Astrocyte (in vitro differentiated cells and primary cell): ENCODE measurements around the gene ABCC9. TPM values are rescaled to one million over a fixed set of nuclear protein-coding genes. Genes with fewer than 3 reads are reported as not detected.

Source experiments
- DNase-seq: peaks from one replicate; pipeline ENCODE4 v3.0.0-alpha.2; 2010; ENCODE audit warnings: low read depth
- FAIRE-seq: peaks from 2 replicates; lab custom pipeline; 2011; peaks lifted over from hg19 to GRCh38; lab: Jason Lieb, UNC
- H2AFZ ChIP-seq: 2 replicates; pipeline ENCODE4 v1.6.0; 2012; ENCODE audit warnings: low read depth, low read length, inconsistent platforms
- H3K27ac ChIP-seq: 2 replicates; pipeline ENCODE4 v1.5.1; 2011; ENCODE audit warnings: low read depth, low read length, inconsistent platforms
- H3K27me3 ChIP-seq: 2 replicates; pipeline ENCODE4 v1.6.0; 2011; ENCODE audit warnings: low read length, inconsistent platforms; ENCODE audit not compliant: insufficient read depth
- H3K36me3 ChIP-seq: 2 replicates; pipeline ENCODE4 v1.5.1; 2011; ENCODE audit warnings: low read length, inconsistent platforms; ENCODE audit not compliant: insufficient read depth
- H3K4me1 ChIP-seq: 2 replicates; pipeline ENCODE4 v1.5.1; 2011; ENCODE audit warnings: low read length, inconsistent platforms; ENCODE audit not compliant: insufficient read depth
- H3K4me2 ChIP-seq: 2 replicates; pipeline ENCODE4 v1.6.0; 2012; ENCODE audit warnings: low read length, inconsistent platforms
- H3K4me3 ChIP-seq: 2 replicates; pipeline ENCODE4 v1.5.1; 2011; ENCODE audit warnings: low read depth, mild to moderate bottlenecking, low read length, inconsistent platforms; ENCODE audit not compliant: insufficient read depth
- H3K79me2 ChIP-seq: 2 replicates; pipeline ENCODE4 v1.6.0; 2012; ENCODE audit warnings: mild to moderate bottlenecking, low read length, inconsistent platforms; ENCODE audit not compliant: insufficient read depth
- H3K9ac ChIP-seq: 2 replicates; pipeline ENCODE4 v1.6.0; 2012; ENCODE audit warnings: mild to moderate bottlenecking, low read length, inconsistent platforms
- H3K9me3 ChIP-seq: 2 replicates; pipeline ENCODE4 v1.5.1; 2012; ENCODE audit warnings: low read depth, mild to moderate bottlenecking, low read length, inconsistent platforms; ENCODE audit not compliant: insufficient read depth
- H4K20me1 ChIP-seq: 2 replicates; pipeline ENCODE4 v1.6.0; 2012; ENCODE audit warnings: low read length, inconsistent platforms; ENCODE audit not compliant: insufficient read depth
- H3K27ac Mint-ChIP-seq: one replicate; pipeline ENCODE4 v1.8.0; 2021; ENCODE audit warnings: mild to moderate bottlenecking, mixed read lengths; ENCODE audit not compliant: unreplicated experiment
- H3K27me3 Mint-ChIP-seq: one replicate; pipeline ENCODE4 v1.8.0; 2021; ENCODE audit warnings: low read depth, mixed read lengths; ENCODE audit not compliant: unreplicated experiment
- H3K36me3 Mint-ChIP-seq: one replicate; pipeline ENCODE4 v1.8.0; 2021; ENCODE audit warnings: low read depth, mixed read lengths; ENCODE audit not compliant: unreplicated experiment
- H3K4me1 Mint-ChIP-seq: one replicate; pipeline ENCODE4 v1.8.0; 2021; ENCODE audit warnings: low read depth, mixed read lengths; ENCODE audit not compliant: unreplicated experiment
- H3K4me3 Mint-ChIP-seq: one replicate; pipeline ENCODE4 v1.8.0; 2021; ENCODE audit warnings: mild to moderate bottlenecking, moderate library complexity, mixed read lengths; ENCODE audit not compliant: unreplicated experiment
- H3K9me3 Mint-ChIP-seq: one replicate; pipeline ENCODE4 v1.8.0; 2021; ENCODE audit warnings: mild to moderate bottlenecking, mixed read lengths; ENCODE audit not compliant: unreplicated experiment
- EZH2 ChIP-seq: IDR thresholded peaks from 2 replicates; pipeline ENCODE4 v1.6.1; 2012; ENCODE audit warnings: mild to moderate bottlenecking, low read length, inconsistent platforms; ENCODE audit not compliant: insufficient read depth
- total RNA-seq: library from RNA; stranded (reverse); gene quantifications from 2 replicates; pipeline ENCODE4 v1.2.1, GENCODE V29; 2021
- TF ChIP-seq, protein P1 (sequence below): IDR thresholded peaks from 2 replicates; pipeline ENCODE4 v1.5.1; 2011; ENCODE audit warnings: low read depth, mild to moderate bottlenecking, inconsistent platforms, low read length, moderate library complexity; ENCODE audit not compliant: insufficient read depth

The ABCC9 gene
- total RNA-seq, 1 donor from 2014 or later: 0.36 TPM

DNA sequence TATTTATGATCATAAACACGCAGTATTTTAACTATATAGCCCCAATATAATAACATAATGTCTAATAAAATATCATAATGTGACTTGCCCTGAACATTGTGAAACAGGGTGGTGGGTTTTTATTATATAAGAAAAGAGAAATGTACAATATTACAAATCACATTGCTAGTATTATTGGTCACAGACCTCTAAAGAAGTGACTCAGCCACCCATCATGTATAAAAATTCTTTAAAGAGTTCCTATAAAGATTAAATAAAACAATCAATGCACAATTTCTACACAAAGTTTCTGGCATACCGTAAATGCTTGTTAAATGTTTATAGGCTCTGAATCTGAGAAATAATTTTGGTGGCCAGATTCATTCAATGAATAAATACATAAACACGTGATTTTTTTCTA lies 28.9 kb downstream of the ABCC9 start:
- no peaks in the 10 kb centered on the region for H3K27me3 Mint-ChIP-seq
- H3K4me1 Mint-ChIP-seq: no peaks in the 10 kb centered on the region
- Histone ChIP-seq H4K20me1 (no peaks in the 10 kb centered on the region), H3K79me2 (no peaks in the 10 kb centered on the region), H3K27me3 (no peaks in the 10 kb centered on the region), H3K4me1 (peaks cover 5% of the 10 kb centered on the region), H3K4me3 (no peak overlapping the region), H3K4me2 (peak overlapping the region; percentile 37), H2AFZ (no peak overlapping the region), H3K9ac (no peak overlapping the region), H3K27ac (no peak overlapping the region), H3K9me3 (no peaks in the 10 kb centered on the region), H3K36me3 (no peaks in the 10 kb centered on the region)
- DNase-seq (peak; percentile 32), FAIRE-seq (no peak)
- no peak overlapping the region for H3K4me3 Mint-ChIP-seq
- TF ChIP-seq, protein P1, sequence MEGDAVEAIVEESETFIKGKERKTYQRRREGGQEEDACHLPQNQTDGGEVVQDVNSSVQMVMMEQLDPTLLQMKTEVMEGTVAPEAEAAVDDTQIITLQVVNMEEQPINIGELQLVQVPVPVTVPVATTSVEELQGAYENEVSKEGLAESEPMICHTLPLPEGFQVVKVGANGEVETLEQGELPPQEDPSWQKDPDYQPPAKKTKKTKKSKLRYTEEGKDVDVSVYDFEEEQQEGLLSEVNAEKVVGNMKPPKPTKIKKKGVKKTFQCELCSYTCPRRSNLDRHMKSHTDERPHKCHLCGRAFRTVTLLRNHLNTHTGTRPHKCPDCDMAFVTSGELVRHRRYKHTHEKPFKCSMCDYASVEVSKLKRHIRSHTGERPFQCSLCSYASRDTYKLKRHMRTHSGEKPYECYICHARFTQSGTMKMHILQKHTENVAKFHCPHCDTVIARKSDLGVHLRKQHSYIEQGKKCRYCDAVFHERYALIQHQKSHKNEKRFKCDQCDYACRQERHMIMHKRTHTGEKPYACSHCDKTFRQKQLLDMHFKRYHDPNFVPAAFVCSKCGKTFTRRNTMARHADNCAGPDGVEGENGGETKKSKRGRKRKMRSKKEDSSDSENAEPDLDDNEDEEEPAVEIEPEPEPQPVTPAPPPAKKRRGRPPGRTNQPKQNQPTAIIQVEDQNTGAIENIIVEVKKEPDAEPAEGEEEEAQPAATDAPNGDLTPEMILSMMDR: no peak
- no peak for TF ChIP-seq EZH2
- H3K9me3 Mint-ChIP-seq: no peaks in the 10 kb centered on the region
- H3K27ac Mint-ChIP-seq: no peak overlapping the region
- no peaks in the 10 kb centered on the region for H3K36me3 Mint-ChIP-seq

- H4K20me1 ChIP-seq: no peaks in the 10 kb centered on the region
- no peak overlapping the region for H3K9ac ChIP-seq
- Mint-ChIP-seq H3K36me3 (no peaks in the 10 kb centered on the region), H3K9me3 (no peaks in the 10 kb centered on the region), H3K4me3 (no peak overlapping the region), H3K4me1 (no peaks in the 10 kb centered on the region), H3K27me3 (no peaks in the 10 kb centered on the region), H3K27ac (no peak overlapping the region)
- FAIRE-seq (peak; percentile 29), DNase-seq (no peak)
- peak overlapping the region; percentile 37 for H3K4me2 ChIP-seq
- no peak for TF ChIP-seq EZH2
- TF ChIP-seq, protein P1: no peak
- H3K9me3 ChIP-seq: no peaks in the 10 kb centered on the region
- peaks cover 5% of the 10 kb centered on the region for H3K4me1 ChIP-seq
- H3K36me3 ChIP-seq: no peaks in the 10 kb centered on the region
- H3K4me3 ChIP-seq: no peak overlapping the region
- no peak overlapping the region for H3K27ac ChIP-seq
- no peaks in the 10 kb centered on the region for H3K79me2 ChIP-seq
- no peaks in the 10 kb centered on the region for H3K27me3 ChIP-seq
- peak overlapping the region; percentile 38 for H2AFZ ChIP-seq
Observed at GRCh38 chr12:21911832-21912231, 29.4 kb downstream of the ABCC9 start.

- Histone ChIP-seq H3K36me3 (no peaks in the 10 kb centered on the region), H2AFZ (no peak overlapping the region), H3K4me2 (peak overlapping the region; percentile 36), H3K4me3 (no peak overlapping the region), H3K4me1 (peaks cover 5% of the 10 kb centered on the region), H3K9ac (no peak overlapping the region), H3K9me3 (no peaks in the 10 kb centered on the region), H3K27ac (no peak overlapping the region), H3K79me2 (no peaks in the 10 kb centered on the region), H3K27me3 (no peaks in the 10 kb centered on the region), H4K20me1 (no peaks in the 10 kb centered on the region)
- Mint-ChIP-seq H3K36me3 (no peaks in the 10 kb centered on the region), H3K9me3 (no peaks in the 10 kb centered on the region), H3K4me3 (no peak overlapping the region), H3K27me3 (no peaks in the 10 kb centered on the region), H3K27ac (no peak overlapping the region), H3K4me1 (no peaks in the 10 kb centered on the region)
- FAIRE-seq: no peak
- TF ChIP-seq, protein P1: no peak
- TF ChIP-seq EZH2: no peak
- no peak for DNase-seq
Observed at GRCh38 chr12:21910657-21911056, 30.6 kb downstream of the ABCC9 start.
